Endometrium (tissue), 2 donors: ENCODE results near the gene STYXL2.

Source experiments
- FAIRE-seq: peaks from 2 replicates; lab custom pipeline; 2012; peaks lifted over from hg19 to GRCh38; lab: Jason Lieb, UNC
- donor health status: control.
- donor health status: control.

Gene STYXL2

GRCh38 chr1:167093846-167094516, at the start of gene STYXL2:
Gene STYXL2 (plus strand): TSS chr1:167094075. CDS start chr1:167094850, 775 bp downstream.
- FAIRE-seq, result no peak

- no peak for FAIRE-seq
These were observed 42.0 kb upstream of the STYXL2 start for GRCh38 chr1:167051907-167052306.

GRCh38 chr1:167052389-167052788, 41.5 kb upstream of the STYXL2 start:
- FAIRE-seq, result no peak

GRCh38 chr1:167054531-167054930, 39.3 kb upstream of the STYXL2 start:
- FAIRE-seq, result no peak

GRCh38 chr1:167054946-167055630, 38.8 kb upstream of the STYXL2 start:
- FAIRE-seq, result no peak

- no peak for FAIRE-seq
These were observed 37.2 kb upstream of the STYXL2 start for GRCh38 chr1:167056529-167057231.

GRCh38 chr1:167057241-167057688, 36.6 kb upstream of the STYXL2 start:
- no peak for FAIRE-seq

GRCh38 chr1:167059045-167059808, 34.6 kb upstream of the STYXL2 start:
- FAIRE-seq, result no peak

- FAIRE-seq, result no peak
These were observed 34.1 kb upstream of the STYXL2 start for GRCh38 chr1:167059809-167060107.

- no peak for FAIRE-seq
These were observed 33.5 kb upstream of the STYXL2 start for GRCh38 chr1:167060141-167061072.

GRCh38 chr1:167061073-167061464, 32.8 kb upstream of the STYXL2 start:
- FAIRE-seq, result no peak

GRCh38 chr1:167064621-167065020, 29.3 kb upstream of the STYXL2 start:
- no peak for FAIRE-seq

- FAIRE-seq, result no peak
These were observed 28.4 kb upstream of the STYXL2 start for GRCh38 chr1:167065471-167065870.

- FAIRE-seq, result no peak
These were observed 27.3 kb upstream of the STYXL2 start for GRCh38 chr1:167066333-167067122.

- no peak for FAIRE-seq
These were observed 26.0 kb upstream of the STYXL2 start for GRCh38 chr1:167067904-167068303.

GRCh38 chr1:167068761-167069160, 25.1 kb upstream of the STYXL2 start:
- FAIRE-seq, result no peak

GRCh38 chr1:167071286-167071685, 22.6 kb upstream of the STYXL2 start:
- no peak for FAIRE-seq

GRCh38 chr1:167076136-167076710, 17.7 kb upstream of the STYXL2 start:
- no peak for FAIRE-seq

GRCh38 chr1:167077128-167077867, 16.6 kb upstream of the STYXL2 start:
- FAIRE-seq, result no peak

GRCh38 chr1:167077868-167078210, 16.0 kb upstream of the STYXL2 start:
- no peak for FAIRE-seq
